Measurements from ENCODE around the gene DDX41.
"Not testable (repeated sequence)": the region's sequence is repeated elsewhere in the genome, so short reads cannot be mapped to it uniquely, and the experiment has no call there.

DDX41 gene

DNA sequence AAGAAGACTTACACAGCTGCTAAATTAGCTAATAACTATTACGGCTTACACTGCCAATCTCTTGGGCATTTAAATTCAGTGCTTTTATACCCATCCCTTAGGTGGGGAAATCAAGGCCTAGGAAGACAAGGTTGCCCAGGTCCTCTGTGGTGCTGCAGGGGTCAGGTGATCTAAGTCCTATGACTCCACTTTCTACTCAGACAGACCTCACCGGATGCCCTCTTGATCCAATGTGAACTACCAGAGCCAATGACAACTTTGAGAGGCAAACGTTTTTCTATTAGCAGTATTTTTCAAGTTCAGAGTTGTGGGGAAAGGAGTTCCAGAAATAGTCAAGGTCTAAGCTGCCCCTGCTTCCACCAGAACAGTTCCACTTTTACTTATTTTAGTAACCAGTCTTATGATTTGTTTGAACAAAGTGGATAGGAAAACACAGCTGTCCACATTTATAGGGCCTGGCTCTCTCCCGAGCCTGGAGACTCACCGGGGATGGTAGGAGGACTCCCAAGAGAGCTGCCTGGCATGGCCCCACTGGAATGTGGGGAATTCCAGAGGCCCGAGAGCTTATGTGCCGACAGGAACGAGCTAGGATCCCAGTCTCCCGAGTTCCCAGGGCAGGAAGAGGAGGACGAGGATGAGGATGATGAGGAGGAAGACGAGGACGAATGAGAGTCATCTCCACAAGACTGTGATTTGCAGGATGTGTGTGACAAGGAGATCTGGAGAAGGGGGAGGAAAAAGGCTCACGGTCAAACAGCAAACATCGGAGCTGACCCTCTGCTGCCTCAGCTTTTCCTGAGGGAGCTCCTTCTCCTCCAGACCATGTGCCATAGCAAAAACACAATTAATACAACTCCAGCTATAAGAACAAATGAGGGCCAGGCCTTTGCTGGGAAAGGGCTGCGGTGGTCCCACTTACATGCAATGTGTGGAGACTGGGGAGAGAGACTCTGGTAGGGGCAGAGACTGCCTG is 20.9 kb upstream of the DDX41 start:
- no peak for FAIRE-seq

DNA sequence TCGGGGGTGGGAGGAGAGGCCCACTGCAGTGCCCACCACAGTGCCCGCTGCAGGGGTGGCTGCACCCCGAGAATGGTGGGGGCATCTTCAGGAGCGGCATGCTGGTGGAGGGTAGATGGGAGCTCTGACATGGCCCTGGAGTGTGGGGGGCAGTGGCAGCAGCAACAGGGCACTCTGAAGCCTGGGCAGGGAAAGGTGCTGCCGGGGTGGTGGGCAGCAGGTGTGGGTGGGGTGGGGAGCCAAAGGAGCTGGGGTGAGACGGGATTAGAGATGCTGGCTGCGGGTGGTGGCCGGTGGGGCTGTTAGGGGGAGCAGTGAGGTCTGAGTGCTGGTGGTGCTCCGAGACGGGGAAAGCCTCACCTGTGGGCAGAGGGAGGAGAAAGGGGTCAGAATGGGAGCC is 19.6 kb upstream of the DDX41 start:
- no peak for FAIRE-seq

DNA sequence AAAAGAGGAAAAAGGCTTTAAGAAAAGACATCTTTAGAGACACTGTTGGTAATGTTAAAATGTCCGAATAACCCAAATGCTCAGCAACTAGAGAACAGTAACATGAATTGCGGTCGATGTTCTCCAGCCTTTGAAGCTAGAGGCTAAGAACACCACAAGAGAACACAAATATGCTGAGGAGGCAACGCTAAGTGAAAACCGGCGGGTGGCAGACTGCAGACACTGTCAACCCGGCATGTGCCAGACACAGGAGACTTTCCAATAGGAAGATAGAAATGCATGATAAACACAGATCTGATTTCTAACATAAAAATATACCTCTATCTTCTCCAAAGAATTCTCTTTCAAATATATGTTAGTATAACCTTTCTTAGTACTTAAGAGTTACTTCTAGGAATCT is 18.4 kb upstream of the DDX41 start:
- FAIRE-seq, result no peak

DNA sequence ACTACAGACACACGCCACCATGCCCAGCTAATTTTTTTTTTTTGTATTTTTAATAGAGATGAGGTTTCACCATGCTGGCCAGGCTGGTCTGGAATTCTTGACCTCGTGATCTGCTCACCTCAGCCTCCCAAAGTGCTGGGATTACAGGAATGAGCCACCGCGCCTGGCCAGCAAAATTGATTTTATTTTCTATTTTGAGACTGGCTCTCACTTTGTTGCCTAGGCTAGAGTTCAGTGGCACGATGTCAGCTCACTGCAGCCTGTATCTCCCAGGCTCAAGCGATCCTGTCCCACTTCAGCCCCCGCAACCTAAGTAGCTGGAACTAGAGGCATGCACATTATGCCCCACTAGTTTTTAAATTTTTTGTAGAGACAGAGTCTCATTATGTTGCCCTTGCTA is 17.7 kb upstream of the DDX41 start:
- FAIRE-seq, result not testable (repeated sequence)

DNA sequence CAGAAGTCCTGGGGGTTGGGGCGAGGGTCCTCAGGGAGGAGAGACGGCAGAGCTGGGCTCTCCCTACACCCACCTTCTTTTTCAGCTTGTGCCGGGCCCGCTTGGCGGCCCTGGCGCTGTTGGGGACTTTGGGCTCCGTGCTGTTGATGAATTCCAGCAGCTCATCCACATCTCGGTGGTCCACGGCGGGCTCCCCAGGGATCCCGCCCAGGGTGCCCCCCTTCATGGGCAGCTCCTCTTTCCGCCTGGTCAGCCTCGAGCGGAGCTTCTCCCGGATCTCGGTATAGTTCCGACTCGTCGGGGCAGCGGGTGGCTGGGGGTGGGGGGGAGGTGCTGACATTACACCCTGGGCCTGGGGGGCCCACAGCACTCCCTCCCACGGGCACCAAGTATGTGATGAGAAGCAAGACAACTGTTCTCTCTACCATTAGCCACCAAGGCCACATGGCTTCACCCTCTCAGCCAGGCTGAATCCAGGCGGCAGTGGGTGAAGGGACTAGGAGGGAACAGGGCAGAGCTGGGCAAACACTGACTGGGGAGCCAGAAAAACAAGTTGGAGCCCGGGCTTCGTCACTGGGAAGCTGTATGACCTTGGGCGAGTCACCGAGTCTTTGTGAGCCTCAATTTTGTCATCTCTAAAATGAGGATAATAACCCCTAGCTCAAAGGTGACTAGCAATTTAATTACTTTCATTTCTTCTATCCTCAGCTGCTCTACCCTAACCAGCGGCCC is 14.6 kb upstream of the DDX41 start:
- FAIRE-seq, result no peak

DNA sequence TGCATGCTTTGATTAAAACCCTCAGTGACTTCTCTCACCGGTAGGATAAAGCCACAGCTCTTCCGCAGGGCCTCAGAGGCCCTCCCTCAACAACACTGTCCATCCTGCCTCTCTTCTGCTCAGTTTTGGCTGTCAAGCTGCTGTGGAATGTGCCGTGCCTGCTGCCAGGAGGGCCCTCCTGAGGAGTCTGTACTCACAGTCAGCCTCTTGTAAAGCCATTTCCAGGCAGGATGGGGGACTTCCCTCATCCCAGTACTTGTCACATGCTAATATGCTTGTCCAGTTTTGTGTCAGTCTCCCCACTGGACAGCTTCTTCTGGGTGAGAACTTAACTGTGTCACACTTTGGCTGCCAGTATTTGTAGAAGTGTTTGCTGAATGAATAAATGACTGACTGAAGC is 13.9 kb upstream of the DDX41 start:
- FAIRE-seq, result no peak

DNA sequence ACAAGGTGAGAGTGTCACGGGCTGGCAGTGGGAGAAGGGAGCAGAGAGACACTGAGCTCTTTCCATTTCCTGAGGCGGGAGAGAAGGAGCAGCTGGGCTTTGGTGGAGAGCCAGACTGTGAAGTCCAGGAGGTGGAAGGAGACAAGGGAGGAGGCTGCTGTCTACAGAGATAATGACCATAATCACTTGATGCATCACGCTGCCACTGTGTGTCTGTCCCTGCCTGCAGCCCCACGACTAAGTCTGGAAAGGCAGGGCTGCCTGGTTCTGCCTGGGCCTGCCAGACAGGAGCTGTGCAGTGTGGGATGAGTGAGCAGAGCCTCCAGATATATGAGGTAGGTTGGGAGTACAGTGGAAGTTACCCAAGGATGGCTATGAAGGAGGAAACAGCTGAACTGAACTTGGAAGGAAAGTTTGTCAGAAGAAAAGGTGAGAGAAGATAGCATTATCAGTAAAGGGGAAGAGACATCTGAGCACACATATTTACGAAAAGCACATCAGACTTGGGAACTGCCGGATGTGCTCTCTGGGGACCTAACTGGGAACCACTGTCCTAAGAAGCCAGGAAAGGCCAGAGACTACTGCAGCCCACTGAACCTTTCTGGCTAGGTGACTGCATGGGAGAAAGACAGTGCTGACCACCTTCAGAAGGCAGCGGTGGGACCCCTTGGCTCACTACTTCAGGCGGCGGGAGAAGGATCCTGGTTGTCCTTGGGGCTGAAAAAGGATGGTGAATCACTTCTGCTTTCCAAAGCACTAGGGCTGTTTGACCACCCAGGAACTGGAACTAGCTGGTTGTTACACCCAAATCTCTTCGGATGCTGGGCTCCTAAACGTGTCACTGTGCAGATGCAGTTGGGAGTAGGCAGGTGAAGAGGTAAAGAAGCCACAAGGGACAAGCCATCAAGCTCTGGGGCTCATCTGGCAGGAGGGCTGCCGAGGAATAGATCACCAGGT is 12.8 kb upstream of the DDX41 start:
- FAIRE-seq, result no peak

DNA sequence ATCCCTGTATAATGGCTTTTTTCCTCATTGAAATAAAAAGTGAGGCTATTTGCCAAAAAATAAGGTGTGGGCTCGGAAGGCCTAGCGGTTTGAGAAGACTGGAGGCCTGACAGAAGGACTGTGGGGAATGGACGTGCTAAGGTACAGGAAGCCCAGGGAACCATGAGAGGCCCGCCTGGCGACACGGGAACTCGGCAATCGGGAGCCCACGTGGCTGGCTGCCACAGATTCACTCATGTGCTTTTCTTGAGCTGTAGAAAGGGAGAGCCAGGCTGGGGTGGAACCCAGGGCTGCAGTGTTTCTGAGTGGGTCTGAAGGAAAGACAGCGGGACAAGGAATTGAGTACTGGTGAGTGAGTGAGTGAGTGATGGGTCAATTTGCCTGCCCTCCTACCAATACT is 11.9 kb upstream of the DDX41 start:
- no peak for FAIRE-seq

DNA sequence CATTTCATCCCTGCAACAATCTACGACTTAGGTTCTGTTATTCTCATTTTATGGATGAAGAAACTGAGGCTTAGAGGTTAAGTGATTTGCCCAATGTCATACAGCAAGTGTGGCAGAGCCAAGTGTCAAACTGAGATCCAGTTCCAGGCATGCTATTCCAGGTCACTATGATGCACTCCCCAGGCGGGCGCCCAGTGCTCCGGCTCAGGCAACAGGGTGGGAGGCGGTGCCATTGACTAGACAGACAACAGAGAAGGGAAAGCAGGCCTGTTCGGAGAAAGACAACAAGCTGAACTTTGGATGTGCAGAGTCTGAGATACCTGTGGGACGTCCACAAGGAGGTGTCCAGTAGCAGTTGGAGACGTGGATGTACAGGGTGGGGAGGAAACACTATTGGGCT is 10.8 kb upstream of the DDX41 start:
- FAIRE-seq, result no peak

DNA sequence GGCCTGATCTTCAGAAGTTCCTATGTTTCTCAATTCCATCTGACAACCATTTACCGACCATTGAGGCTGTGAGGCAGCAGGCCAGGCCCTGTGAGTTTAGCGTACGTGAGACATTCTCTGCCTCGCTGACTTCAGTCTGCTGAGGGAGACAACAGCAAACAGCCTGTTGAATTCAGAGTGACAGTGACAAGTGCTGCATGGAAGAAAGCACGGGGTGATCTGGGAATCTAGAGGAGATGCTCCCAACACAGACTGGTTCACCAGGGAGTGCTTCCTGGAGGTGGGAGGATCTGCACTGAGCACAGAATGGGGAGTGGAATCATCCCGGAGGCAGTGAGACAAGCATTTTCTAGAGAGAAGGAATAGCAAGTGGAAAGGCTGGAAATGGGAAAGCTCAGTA is 10.0 kb upstream of the DDX41 start:
- FAIRE-seq, result no peak

DNA sequence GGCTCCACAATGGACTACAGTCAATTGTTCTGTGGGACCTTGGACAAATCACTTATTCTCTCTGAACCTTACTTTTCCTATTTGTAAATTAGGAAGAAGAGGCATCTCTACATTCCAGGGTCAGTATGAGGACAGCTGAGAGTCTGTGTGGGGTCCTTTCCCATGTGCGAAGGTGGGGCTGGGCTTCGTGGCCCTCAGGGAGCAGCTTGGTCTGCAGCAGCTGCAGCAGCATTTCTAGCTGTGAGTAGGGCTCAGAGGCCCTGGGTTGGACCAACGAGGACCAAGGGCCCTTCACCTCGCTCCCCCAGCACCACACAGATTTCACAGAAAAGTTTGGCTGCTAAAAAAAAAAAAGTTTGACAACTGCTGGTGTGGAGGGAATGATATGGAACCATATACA is 9.4 kb upstream of the DDX41 start:
- FAIRE-seq, result no peak

DNA sequence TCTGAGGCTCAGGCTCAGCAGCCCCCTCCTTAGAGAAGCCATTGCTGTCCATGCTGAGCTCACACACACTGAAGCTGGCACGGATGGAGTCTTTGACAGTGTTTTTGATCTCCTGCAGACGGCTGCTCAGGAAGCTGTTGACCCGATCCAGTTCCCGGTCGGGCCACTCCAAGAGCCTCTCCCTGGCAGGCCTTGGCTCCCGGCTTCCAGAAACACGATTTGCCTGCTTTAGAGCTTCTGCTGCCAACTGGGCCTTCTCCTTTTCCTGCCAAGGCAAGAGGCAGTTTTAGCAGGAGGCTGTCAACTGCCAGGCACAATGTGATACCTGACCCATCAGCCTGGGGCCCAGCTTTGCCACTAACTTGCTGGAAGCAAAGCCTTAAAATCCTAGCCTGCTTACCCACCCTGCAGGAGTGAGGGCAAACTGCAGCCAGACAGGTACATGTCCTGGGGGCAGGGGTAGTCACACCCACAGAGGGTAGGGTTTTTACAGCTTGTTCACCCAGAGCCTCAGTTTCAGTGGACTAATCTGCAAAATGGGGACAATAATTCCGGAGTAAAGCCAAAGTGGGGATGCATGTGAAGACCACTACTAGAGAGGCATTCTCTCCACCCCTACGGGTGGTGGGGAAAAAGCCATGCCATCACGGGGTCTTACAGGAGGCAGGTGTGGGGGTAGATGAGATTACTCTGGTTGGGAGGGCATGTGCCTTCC is 8.3 kb upstream of the DDX41 start:
- no peak for FAIRE-seq

DNA sequence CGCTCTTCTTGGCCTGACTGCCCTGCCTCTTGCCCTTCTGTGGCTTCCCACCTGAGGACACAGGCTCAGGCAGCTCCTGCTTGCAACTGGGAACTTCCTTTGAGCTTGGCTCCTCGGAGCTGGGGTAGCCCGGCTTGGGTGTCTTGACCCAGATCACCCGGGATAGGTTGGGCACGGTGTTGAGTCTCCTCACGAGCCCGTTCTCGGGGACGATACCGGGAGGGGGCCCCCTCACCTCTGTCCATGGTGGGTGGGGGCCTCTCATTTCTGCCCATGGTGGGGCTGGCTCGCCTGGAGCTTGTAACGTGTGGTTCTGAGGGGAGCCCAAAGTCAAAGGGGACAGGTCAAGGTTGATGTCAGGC is 7.8 kb upstream of the DDX41 start:
- no peak for FAIRE-seq

DNA sequence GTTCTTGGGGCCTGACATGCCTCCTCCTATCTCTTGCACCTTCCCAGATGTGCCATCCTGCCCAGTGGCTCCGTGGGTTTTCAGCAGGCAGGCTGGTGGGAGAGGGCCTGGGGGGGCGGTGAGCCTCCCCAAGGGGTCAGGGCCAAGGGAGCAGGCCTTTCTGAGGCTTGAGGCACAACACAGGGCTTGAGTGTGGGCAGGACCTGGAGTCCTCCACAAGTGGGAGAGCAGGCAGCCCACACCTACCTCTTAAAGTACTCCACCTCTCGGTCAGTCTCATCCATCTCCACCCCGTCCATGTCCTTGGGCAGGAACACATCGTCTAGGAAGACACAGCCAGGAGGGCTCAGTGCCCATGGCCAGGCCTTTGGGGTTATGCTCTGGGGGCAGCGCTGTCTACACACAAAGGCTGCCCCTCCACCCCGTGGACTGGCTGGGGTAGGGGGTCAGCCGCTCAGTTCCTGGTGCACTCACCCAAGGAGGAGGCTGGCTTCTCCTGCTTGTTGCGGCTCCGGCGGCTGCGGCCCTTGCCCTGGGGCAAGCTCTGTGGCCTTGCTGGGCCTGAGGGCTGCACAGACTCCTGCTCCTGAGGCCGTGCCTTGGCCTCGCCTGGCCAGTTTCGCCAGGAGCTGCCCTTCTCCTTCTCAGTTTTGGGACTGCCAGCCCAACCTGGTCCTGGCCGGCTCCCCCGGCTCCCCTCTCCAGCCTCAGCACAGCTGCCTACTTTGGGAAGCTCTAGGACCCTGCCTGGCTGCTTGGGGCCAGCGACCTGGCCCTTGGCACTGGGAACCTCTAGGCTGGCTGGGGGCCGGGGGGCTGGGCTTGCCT is 7.2 kb upstream of the DDX41 start:
- FAIRE-seq, result no peak

DNA sequence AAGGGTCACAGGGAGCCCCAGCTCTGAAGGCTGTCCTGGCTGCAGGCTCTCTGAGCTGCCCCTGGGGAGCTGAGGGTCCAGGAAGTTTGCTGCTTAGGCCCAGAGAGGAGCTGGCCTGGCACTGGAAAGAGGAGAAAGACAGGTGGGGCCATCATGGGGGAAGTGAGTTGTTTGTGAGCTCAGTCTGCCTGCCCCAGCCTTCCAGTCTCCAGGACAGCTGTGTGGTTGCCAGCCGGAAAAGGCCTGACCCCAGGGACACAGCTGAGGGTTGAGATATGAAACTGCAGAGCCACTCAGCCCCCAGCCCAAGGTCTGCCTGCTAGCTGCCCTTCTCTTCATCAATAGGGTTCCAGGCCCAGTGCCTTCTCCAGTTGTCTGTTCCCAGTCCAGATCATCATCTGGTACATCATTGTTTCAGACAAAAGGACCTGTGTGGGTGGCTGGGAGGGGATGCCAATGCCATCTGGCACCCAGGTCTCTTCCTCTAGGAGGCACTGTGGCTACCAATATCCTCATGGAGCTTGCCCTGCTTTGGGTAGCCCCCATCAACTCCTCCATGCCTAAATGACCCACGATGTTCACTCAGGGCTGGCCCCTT is 4.3 kb upstream of the DDX41 start:
- no peak for FAIRE-seq

DNA sequence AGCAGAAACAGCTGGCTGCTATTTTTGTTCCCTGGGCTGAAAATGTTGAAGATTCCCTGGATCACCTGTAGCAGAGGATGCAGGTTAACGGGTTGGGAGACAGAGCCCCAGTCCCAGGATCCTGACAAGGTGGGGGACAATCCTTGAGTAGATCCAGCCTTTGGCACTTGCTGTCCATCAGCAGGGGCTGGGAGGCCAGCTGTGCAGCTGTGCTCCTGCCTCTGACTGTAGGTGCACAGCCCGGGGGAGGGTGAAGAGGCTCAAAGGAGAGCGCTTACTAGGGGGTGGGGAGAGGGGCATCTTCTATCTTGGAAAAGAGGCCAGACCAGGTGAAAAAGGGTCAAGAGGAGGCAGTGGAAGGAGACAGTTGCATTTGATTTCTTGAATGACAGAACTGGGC is 3.5 kb upstream of the DDX41 start:
- FAIRE-seq, result no peak

DNA sequence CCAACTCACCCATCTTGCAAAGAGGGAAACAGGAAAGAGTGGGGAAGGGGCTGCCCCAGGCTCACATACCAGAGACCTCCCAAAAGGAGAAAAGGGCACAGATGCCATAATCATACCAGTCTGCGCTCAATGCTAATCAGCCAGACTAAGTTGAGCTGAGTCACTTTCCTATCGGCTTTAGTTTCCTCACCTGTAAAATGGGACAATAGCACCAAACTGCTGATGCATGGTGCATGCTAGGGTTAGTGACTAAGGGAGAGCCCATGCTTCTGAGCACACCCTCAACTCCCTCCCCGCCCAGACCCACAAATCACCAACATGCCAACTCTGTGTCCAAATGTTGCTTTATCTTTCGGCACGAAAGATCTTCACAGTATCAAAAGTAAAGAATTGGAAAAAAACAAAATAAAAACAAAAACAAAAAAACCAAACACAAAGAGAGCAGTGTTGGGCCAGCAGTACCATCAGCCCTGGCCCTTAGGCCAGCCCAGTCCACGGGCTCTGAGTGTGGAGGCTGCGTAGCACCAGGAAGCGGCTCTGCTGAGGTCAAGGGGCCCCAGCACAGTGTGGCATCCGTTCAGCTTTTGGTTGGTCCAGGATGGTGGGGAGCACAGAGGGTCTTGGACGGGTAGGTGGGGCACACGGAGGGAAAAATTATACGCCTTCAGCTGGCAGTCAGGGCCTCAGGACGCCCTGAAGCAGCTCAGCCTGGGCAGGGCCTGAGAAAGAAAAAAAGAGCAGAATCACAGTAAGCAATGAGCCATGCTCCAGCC is 2.9 kb upstream of the DDX41 start:
- FAIRE-seq, result no peak

DNA sequence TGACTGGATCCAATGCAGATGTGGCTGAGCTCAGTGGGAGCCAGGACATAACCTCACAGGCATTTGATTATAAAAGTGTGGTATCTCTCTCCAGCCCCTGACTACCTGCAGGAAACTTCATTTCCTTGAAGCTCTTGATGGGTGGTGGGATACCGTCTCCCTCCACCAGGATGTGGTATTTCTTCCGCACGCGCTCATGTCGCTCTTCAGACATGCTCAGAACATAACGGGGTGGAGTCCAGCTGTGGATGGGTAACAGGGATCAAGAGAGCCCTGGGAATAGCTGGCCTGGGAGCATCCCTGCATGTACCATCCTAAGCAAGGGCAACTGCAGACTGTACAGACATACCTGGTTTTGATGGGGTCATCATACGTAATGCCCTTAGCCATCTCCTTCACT is 1.2 kb downstream of the DDX41 start:
- FAIRE-seq, result no peak

DNA sequence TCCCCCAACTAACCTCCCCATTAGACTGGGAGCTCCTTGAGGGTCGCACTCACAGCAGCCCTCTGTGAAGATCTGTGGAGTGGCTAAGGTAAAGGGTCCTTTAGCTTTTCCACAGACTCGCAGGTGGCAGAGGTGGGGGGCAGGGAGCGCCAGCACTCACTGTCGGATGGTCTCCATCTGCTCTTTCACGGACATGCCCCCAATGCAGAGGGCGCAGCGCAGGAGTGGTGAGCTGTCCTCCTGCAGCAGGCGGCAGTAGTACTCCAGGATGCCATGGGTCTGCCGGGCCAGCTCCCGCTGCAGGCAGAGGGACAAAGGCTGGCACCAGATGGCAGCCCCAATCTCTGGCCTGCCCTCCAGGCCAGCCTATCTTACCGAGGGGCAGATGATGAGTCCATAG is 2.2 kb downstream of the DDX41 start:
- no peak for FAIRE-seq

DNA sequence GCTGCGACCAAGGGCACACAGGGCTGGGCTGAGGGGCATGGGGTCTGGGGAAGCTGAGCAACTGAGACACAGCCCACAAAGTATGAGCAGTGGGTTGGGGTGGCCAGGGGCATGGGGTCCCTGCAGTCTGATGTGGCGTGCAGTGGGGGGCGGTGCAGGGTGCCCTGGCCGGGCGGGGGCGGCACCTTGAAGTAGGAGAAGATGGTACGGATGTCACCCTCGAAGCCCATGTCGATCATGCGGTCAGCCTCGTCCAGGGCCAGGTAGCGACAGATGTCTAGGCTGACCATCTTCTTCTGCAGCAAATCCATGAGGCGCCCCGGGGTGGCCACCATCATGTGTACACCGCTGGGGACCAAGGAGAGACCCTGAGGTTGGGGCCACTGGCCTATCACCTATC is 3.3 kb downstream of the DDX41 start:
- no peak for FAIRE-seq
